ENCODE results near the gene KIR2DL1.
"Not testable (repeated sequence)": the region's sequence is repeated elsewhere in the genome, so short reads cannot be mapped to it uniquely, and the experiment has no call there.

KIR2DL1 gene

DNA sequence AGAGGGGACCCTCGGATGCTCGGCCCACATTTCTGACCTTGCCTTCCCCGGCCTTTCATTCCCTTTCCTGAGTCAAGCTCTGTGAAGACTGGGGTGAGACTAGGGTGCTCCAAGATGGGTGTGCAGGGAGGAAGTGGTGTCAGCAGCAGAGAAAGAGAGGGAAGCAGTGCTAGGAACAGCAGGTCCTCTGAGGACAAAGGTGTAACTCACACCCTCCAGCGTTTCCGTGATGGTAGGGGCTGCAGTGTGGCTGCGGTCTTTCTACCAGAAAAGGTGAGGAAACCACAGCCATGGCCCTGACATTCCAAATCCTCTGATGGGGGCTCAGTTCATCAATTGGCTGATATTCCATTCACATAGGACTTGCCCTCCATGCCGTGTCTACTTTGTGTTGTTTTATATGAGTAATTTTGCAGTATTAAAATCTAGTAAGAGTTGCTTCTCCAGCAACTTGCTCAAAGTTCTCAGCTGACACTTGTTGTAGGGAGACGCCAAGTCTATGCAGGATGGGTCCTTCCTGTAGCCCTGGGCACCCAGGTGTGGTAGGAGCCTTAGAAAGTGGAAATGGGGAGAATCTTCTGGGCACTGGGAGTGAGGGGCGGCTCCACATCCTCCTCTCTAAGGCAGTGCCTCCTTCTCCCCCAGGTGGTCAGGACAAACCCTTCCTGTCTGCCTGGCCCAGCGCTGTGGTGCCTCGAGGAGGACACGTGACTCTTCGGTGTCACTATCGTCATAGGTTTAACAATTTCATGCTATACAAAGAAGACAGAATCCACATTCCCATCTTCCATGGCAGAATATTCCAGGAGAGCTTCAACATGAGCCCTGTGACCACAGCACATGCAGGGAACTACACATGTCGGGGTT is 48.3 kb downstream of the KIR2DL1 start:
- WGBS (ENCODE audit: extremely low coverage, insufficient coverage, insufficient read length) = no CpG with 5 or more reads among the region's 15 CpGs
- H3K14ac ChIP-seq (ENCODE audit: low read length) = no peak overlapping the region
- H4K12ac ChIP-seq (ENCODE audit: low read depth, low read length) = no peak overlapping the region

DNA sequence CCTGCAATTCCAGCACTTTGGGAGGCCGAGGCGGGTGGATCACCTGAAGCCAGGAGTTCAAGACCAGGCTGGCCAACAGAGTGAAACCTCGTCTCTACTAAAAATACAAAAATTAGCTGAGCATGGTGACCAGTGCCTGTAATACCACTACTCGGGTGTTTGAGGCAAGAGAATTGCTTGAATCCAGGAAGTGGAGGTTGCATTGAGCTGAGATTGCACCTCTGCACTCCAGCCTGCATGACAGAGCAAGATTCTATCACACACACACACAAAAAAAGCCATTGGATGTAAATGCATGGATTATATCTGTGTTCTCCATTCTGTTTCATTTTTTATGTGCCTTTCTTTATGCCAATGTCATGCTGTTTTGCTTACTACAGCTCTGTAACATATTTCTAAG is 54.8 kb downstream of the KIR2DL1 start:
- not testable (repeated sequence) for H3K4me1 ChIP-seq (ENCODE audit: control insufficient read depth in 1 of 2, insufficient read depth in 2 of 2, low read length in 2 of 2)

More for the DNA sequence above, 48.3 kb downstream of the KIR2DL1 start:
- Histone ChIP-seq H3K4ac (ENCODE audit: low read depth, low read length) (no peak overlapping the region), H4K91ac (ENCODE audit: low read depth, low read length) (no peak overlapping the region), H2BK120ac (ENCODE audit: insufficient read depth, low read length, poor library complexity) (no peak overlapping the region), H3K4me2 (ENCODE audit: low read length) (no peak overlapping the region), H3K9ac (ENCODE audit: low read length) (no peak overlapping the region), H3K27ac (ENCODE audit: low read depth, low read length) (no peak overlapping the region), H3K4me3 (ENCODE audit: low read depth, low read length) (no peak overlapping the region), H3K4me1 (ENCODE audit: control insufficient read depth in 1 of 2, insufficient read depth in 2 of 2, low read length in 2 of 2) (no peaks in the 10 kb centered on the region), H3K9me3 (ENCODE audit: insufficient read depth, low read depth, low read length) (peaks cover 56% of the 10 kb centered on the region), H3K79me1 (ENCODE audit: low read length) (no peaks in the 10 kb centered on the region), H4K8ac (ENCODE audit: low read depth, low read length) (no peak overlapping the region), H2BK5ac (ENCODE audit: low read depth, low read length, poor library complexity) (no peak overlapping the region), H3K27me3 (ENCODE audit: insufficient read depth, low read length) (no peaks in the 10 kb centered on the region), H2AFZ (ENCODE audit: insufficient read depth, low read length, poor library complexity) (no peak overlapping the region), H3K18ac (ENCODE audit: low read length) (no peak overlapping the region), H2AK5ac (ENCODE audit: low read length) (no peak overlapping the region), H3K23ac (ENCODE audit: low read length) (no peak overlapping the region), H2BK12ac (ENCODE audit: low read length) (no peak overlapping the region), H3K36me3 (ENCODE audit: control insufficient read depth in 1 of 2, insufficient read depth in 2 of 2, low read length in 2 of 2) (no peaks in the 10 kb centered on the region), H3K79me2 (ENCODE audit: control insufficient read depth, insufficient read depth, low read length, poor library complexity) (no peaks in the 10 kb centered on the region)
- DNase-seq = no peak

DNA sequence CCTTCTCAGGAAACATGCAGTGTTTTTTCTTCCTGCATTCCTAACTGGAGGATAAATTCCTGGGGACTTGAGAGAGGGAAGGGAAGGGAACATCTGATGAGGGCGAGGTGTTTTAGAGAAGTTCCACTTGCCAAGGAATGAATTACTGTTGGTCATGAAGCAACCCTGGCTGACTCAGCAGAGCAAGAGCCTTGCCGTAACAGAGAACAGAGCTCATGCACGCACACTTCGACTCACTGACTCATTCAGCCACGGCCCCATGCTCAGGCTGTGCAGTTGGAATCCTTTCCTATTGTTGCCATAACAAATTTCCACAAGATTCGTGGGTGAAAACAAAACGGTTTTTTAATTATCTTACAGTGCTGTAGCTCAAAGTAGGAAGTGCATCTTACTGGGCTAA is 55.7 kb downstream of the KIR2DL1 start:
- H3K9ac ChIP-seq (ENCODE audit: low read length); H3K23ac ChIP-seq (ENCODE audit: low read length); DNase-seq; H3K79me1 ChIP-seq (ENCODE audit: low read length); H3K4ac ChIP-seq (ENCODE audit: low read depth, low read length); H2AK5ac ChIP-seq (ENCODE audit: low read length); H3K27me3 ChIP-seq (ENCODE audit: insufficient read depth, low read length); H3K4me2 ChIP-seq (ENCODE audit: low read length); H3K79me2 ChIP-seq (ENCODE audit: control insufficient read depth, insufficient read depth, low read length, poor library complexity); H3K36me3 ChIP-seq (ENCODE audit: control insufficient read depth in 1 of 2, insufficient read depth in 2 of 2, low read length in 2 of 2); H3K14ac ChIP-seq (ENCODE audit: low read length); H3K27ac ChIP-seq (ENCODE audit: low read depth, low read length); H4K91ac ChIP-seq (ENCODE audit: low read depth, low read length); H4K8ac ChIP-seq (ENCODE audit: low read depth, low read length); H2BK120ac ChIP-seq (ENCODE audit: insufficient read depth, low read length, poor library complexity); H3K18ac ChIP-seq (ENCODE audit: low read length); H2AFZ ChIP-seq (ENCODE audit: insufficient read depth, low read length, poor library complexity); H2BK5ac ChIP-seq (ENCODE audit: low read depth, low read length, poor library complexity); H3K4me3 ChIP-seq (ENCODE audit: low read depth, low read length); H4K12ac ChIP-seq (ENCODE audit: low read depth, low read length); H2BK12ac ChIP-seq (ENCODE audit: low read length); H3K4me1 ChIP-seq (ENCODE audit: control insufficient read depth in 1 of 2, insufficient read depth in 2 of 2, low read length in 2 of 2): not testable (repeated sequence)
- no CpG with 5 or more reads among the region's 7 CpGs for WGBS (ENCODE audit: extremely low coverage, insufficient coverage, insufficient read length)
- peaks cover 15% of the 10 kb centered on the region for H3K9me3 ChIP-seq (ENCODE audit: insufficient read depth, low read depth, low read length)

More for the DNA sequence above, 54.8 kb downstream of the KIR2DL1 start:
- H2AFZ ChIP-seq (ENCODE audit: insufficient read depth, low read length, poor library complexity); H3K27me3 ChIP-seq (ENCODE audit: insufficient read depth, low read length); H3K18ac ChIP-seq (ENCODE audit: low read length); H2BK120ac ChIP-seq (ENCODE audit: insufficient read depth, low read length, poor library complexity); H4K91ac ChIP-seq (ENCODE audit: low read depth, low read length); H3K79me1 ChIP-seq (ENCODE audit: low read length); H3K79me2 ChIP-seq (ENCODE audit: control insufficient read depth, insufficient read depth, low read length, poor library complexity); H3K4me2 ChIP-seq (ENCODE audit: low read length); H3K14ac ChIP-seq (ENCODE audit: low read length); H2AK5ac ChIP-seq (ENCODE audit: low read length); H3K27ac ChIP-seq (ENCODE audit: low read depth, low read length); H4K12ac ChIP-seq (ENCODE audit: low read depth, low read length); H3K4ac ChIP-seq (ENCODE audit: low read depth, low read length); H4K8ac ChIP-seq (ENCODE audit: low read depth, low read length); H2BK12ac ChIP-seq (ENCODE audit: low read length); H3K9ac ChIP-seq (ENCODE audit: low read length); H3K4me3 ChIP-seq (ENCODE audit: low read depth, low read length); H3K23ac ChIP-seq (ENCODE audit: low read length); H2BK5ac ChIP-seq (ENCODE audit: low read depth, low read length, poor library complexity); DNase-seq; H3K36me3 ChIP-seq (ENCODE audit: control insufficient read depth in 1 of 2, insufficient read depth in 2 of 2, low read length in 2 of 2): not testable (repeated sequence)
- H3K9me3 ChIP-seq (ENCODE audit: insufficient read depth, low read depth, low read length) = peaks cover 14% of the 10 kb centered on the region
- no CpG with 5 or more reads among the region's 4 CpGs for WGBS (ENCODE audit: extremely low coverage, insufficient coverage, insufficient read length)

DNA sequence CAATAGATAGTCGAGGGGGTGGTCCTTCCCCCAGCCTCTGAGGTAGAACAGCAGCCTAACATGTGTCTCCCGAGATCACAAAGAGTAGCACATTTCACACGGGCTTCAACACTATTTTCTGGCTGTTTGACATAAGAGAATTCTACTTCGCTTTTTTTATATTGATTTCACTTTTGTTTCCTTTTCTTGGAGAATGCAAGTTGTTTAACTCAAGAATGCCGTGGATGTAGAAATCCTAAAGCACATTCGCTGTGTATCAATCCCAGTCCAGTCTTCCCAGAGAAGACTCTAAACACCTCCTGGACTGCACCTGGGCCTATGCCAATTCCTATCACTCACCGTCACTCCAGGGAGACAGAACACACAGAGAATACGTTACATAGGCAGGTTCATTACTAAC is 58.5 kb downstream of the KIR2DL1 start:
- H3K18ac ChIP-seq (ENCODE audit: low read length); H4K12ac ChIP-seq (ENCODE audit: low read depth, low read length); H2BK12ac ChIP-seq (ENCODE audit: low read length); DNase-seq; H3K79me2 ChIP-seq (ENCODE audit: control insufficient read depth, insufficient read depth, low read length, poor library complexity); H2BK120ac ChIP-seq (ENCODE audit: insufficient read depth, low read length, poor library complexity); H2BK5ac ChIP-seq (ENCODE audit: low read depth, low read length, poor library complexity); H2AK5ac ChIP-seq (ENCODE audit: low read length); H3K36me3 ChIP-seq (ENCODE audit: control insufficient read depth in 1 of 2, insufficient read depth in 2 of 2, low read length in 2 of 2); H4K8ac ChIP-seq (ENCODE audit: low read depth, low read length); H3K27me3 ChIP-seq (ENCODE audit: insufficient read depth, low read length); H3K9ac ChIP-seq (ENCODE audit: low read length); H3K23ac ChIP-seq (ENCODE audit: low read length); H3K4ac ChIP-seq (ENCODE audit: low read depth, low read length); H3K4me2 ChIP-seq (ENCODE audit: low read length); H3K4me1 ChIP-seq (ENCODE audit: control insufficient read depth in 1 of 2, insufficient read depth in 2 of 2, low read length in 2 of 2); H4K91ac ChIP-seq (ENCODE audit: low read depth, low read length); H3K14ac ChIP-seq (ENCODE audit: low read length); H3K27ac ChIP-seq (ENCODE audit: low read depth, low read length); H3K4me3 ChIP-seq (ENCODE audit: low read depth, low read length); H3K79me1 ChIP-seq (ENCODE audit: low read length); H2AFZ ChIP-seq (ENCODE audit: insufficient read depth, low read length, poor library complexity): not testable (repeated sequence)
- WGBS (ENCODE audit: extremely low coverage, insufficient coverage, insufficient read length) = no CpG with 5 or more reads among the region's 8 CpGs
- H3K9me3 ChIP-seq (ENCODE audit: insufficient read depth, low read depth, low read length) = peaks cover 13% of the 10 kb centered on the region
